GM04504 (cell line): Measurements from ENCODE around the gene ELAVL1.
"Not testable (repeated sequence)": the region's sequence is repeated elsewhere in the genome, so short reads cannot be mapped to it uniquely, and the experiment has no call there.

Source experiments
- DNase-seq: peaks from one replicate; pipeline ENCODE4 v3.0.0-alpha.2; 2012; ENCODE audit warnings: low read depth

ELAVL1 gene

GRCh38 chr19:7933411-7933810, 72.0 kb downstream of the ELAVL1 start:
- no peak for DNase-seq

DNA sequence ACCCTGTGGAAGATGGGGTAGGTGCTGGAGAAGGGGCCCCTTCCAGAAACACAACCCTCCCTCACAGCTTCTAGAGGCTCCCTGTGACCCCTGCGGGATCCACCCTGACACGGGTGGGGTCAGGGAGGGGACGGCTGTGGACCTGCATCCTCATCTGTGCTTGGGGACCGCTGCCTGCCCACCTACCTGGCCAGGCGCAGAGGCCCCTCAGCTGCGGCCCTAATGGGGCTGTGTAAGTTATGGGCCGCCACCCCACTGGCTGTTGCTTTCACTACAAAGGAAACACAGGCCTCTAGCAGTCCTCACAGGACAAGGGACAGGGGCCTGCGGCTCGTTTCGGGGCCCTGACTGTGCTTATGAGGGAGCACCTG, 72.5 kb downstream of the ELAVL1 start:
- DNase-seq = no peak

DNA sequence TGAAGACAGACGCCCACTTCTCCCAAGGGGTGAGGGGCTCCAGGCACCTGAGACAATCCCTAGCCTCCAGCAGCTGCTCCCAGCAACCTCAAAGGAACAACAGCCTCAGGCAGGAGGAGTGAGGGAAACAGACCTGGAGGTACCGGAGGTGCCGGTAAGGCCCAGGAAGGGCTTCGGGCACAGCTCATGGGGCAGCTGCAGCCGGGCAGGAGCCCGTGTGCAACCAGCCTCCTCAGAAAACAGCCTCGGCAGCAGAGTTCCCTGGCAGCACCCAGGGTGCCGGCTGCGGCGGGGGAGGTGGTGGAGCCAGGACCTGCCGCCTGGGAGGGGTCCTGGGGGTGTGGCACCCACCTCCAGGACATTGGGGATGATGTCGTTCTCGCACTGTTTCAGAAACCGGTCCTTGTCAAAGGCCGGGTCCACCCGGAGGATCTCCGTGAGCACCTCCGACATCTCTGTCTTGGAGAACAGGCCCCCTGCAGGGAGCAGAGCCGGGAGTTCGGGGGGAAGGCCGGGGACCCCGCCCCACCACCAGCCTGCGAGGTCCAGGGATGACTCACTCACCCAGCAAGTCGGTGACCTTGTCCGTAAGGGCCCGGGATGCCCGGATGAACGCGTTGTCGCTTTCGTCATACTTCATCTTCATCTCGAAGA, 73.0 kb downstream of the ELAVL1 start:
- DNase-seq = no peak

DNA sequence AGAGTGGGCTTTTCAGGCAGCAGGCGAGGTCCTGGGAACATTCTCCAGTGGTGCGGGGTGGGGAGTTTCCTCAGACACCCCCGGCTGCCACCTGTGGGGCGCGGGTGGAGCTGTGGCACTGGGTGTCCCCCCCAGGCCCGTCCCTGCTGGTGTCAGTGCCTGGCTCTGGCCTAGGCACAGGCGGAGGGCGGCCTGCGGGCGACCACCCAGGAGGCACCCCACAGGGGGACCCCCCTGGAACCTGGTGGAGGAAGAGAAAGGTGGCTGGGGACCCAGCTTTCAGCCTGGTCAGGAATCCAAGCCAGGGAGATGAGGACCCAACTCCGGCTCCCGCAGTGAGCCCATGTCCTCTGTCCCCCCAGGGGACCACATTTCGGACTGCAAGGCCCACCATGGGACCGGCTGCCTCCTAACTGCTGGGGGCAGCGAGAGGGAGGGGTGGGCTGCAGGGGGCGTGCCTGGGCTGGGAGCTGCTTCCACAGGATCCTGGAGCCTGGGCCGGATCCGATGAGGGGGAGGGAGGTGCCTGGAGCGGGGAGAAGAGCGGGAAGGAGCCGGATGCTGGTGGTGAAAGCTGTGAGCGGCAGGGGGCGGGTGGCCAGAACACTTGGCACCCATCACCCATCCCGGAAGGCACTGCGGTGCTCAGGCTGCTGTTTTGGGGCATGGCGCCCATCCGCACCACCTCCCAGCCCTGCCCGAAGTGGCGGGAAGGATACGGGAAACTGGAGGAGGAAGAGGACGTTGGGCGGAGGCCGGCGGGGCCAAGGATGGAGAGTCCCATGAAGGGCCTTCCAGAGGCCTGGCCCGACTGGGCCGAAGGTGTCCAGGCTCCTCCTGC, 74.0 kb downstream of the ELAVL1 start:
- no peak for DNase-seq

DNA sequence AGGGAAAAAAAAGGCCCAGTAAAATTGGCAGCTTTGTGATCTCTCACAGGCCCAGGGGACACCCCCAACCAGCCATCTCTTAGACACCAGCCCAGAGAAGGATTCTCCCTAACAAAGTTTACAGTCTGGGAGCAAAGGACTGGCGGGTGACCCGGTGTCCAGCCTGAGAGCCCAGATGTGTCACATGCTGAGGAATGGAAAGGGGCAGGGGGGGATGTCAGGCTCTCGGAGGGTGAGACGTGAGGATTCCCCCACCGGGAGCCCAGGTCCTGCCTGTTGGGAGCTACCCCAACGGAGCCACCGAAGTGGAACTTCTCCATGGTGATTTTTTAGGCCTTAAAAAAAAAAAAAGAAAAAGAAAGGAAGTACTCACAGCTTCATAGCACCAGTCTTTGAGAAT, 74.7 kb downstream of the ELAVL1 start:
- DNase-seq = no peak

DNA sequence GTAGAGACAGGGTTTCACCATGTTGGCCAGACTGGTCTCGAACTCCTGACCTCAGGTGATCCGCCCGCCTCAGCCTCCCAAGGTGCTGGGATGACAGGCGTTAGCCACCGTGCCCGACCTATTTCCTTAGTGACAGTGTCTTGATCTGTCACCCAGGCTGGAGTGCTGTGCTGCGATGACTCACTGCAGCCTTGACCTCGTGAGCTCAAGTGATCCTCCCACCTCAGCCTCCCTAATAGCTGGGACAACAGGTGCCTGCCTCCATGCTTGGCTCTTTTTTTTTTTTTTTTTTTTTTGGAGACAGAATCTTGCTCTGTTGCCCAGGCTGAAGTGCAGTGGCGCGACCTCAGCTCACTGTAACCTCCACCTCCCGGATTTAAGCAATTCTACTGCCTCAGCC, 75.4 kb downstream of the ELAVL1 start:
- DNase-seq = not testable (repeated sequence)

- DNase-seq = peak; percentile 75
Observed at GRCh38 chr19:7928741-7929701, 76.4 kb downstream of the ELAVL1 start.

- DNase-seq = no peak
Observed at GRCh38 chr19:7928334-7928706, 77.1 kb downstream of the ELAVL1 start.

DNA sequence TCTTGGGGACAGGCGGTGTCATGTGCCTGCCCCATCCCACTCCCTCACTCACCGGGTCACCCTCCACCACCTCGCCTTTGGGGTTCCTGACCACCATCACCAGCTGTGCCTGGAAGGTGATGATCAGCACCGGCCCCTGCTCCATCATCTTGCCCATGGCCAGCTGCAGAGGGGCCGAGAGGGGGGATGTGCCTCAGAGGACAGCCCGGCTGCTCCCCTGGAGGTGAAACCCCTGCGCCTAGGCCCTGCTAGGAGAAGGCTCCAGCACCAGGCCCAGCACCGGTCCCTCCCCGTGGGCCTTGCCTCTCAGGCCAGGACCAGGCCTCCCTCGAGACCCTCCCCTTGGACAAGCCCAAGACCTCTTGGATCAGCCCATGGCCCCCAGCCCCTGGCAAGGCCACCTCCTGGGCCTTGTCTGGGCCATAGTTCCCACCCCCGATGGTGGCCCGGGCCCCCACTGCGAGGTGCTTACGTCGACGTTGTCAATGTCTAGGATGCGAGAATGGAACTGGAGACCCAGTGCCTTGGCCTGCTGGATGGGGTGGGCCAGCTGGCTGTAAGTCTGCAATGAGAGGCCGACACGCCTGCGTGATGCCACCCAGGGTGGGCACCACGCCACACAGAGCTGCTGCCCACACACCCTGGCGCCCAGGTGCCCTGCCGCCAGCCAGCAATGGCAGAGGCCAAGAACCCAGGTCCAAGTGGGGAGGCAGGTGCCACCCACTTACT, 77.7 kb downstream of the ELAVL1 start:
- DNase-seq = no peak

DNA sequence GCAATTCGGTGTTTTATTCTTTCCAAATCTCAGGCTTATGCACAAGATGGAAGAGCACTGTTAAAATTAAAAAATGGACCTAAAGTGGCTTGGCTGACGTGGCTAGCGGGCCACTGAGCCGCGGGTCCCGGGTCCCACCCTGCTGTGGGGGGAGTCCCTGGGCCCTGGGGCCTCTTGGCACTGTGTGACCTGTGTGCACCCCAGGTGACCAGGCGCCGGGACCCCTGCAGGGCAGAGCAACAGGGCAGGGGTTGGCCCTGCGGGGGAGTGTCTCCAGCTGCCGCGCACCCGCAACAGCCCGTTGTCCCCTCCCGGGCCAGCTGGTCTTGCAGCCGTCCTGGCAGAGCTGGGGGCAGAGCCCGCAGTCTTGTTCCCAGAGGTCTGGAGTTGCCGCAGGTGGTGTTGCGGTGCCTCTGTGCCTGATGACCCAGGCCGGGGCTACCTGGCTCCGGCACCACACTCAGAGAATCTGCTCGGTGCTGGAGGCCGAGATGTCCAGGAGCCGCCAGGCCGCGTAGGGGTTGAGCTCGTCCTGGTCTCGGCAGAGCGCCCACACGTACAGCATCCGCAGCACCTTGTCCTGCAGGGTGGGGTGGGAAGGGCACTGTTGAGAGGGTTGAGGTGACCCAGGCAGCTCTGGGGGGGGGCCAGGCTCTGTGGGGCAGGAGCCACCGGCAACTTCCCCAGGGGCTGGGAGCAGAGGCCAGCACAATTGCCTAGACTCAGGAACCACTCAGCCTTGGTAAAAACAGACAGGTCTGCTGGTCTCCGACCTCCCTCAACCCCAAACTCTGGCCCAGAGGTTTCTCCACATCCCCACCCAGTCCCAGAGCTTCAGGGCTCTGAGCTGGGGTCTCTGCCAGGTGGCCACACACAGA, 78.5 kb downstream of the ELAVL1 start:
- no peak for DNase-seq

DNA sequence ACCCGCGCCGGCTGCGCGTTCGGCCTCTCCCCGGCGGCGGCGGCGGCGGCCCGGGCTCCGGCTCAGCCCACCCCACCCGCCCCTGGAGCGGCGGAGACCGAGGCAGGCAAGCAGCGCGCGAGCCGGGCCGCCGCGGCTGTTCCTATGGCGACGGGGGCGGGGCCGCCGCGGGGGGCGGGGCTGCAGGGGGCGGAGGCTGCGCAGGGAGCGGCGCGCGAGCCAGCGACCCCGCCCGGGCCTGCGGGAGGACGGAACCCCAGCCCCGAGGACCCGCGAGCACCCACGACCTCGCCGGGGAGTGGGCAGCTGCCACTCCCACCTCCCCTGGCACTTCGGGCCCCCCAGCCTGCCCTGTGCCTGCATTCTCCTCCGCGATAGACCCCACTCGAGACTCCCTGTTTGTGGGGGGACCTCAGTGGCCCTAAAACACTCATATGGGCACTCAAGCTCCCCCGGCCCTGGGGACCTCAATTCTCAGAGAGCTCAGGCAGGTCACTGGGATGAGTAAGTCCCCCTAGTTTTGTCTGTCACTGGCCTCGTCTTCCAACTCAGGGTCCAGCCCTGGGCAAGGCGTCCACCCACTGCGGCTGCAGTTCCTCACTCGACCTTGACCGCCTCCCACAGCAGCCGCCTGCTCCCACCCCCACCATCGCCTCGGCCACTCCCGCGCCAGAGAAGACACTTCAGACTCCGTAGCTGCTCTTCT, 79.3 kb downstream of the ELAVL1 start, which contains the start of gene CTXN1:
TSS of gene CTXN1 (minus strand) at position 115 of the 706 bp plus-strand sequence. CDS start 597 bp downstream, outside the sequence.
- no peak for DNase-seq

GRCh38 chr19:7925171-7925851, 80.1 kb downstream of the ELAVL1 start:
- DNase-seq = no peak

GRCh38 chr19:7924651-7925170, 80.7 kb downstream of the ELAVL1 start:
- no peak for DNase-seq

- no peak for DNase-seq
Observed at GRCh38 chr19:7924241-7924640, 81.2 kb downstream of the ELAVL1 start.

DNA sequence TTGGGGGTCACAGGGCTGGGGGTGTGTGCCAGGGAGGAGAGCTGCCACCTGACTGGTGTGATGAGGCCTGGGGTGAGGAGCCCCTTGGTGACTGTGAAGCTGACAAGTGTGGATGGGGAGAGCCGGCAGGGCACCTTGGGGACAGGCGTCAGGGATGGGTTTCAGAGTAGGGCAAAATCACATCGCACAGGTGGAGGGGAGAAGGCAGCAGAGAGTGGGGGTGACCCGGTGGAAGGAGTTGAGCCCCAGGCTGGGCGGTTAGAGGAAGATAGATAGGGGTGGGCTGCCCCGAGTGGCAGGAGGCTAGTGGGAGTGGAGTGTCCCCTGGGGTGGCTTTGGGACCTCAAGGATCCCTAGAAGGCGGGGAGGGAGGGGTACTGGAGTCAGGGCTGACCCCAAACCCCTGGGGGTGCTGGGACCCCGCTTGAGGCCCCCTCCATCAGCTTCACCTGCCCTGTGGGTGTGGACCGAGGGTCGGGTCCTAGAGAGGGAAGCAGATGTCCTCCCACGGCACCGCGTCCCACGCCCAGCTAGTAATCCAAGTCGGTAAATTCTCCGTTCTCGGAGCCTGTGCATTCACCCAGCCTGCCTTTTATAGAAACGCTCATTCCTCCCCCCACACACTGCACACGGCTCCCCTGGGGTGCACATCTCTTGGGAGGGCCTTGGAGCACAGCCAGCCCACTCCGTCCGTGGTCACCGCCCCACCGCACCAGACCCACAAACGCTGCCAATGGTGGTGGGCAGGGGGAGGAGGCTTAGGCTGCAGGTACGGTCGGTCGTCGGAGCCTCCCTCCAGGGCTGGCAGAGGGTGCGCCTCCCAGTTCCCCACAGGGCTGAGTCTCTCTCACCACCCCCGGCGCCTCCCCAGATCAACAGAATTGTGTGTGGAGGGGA, 81.9 kb downstream of the ELAVL1 start:
- no peak for DNase-seq

DNA sequence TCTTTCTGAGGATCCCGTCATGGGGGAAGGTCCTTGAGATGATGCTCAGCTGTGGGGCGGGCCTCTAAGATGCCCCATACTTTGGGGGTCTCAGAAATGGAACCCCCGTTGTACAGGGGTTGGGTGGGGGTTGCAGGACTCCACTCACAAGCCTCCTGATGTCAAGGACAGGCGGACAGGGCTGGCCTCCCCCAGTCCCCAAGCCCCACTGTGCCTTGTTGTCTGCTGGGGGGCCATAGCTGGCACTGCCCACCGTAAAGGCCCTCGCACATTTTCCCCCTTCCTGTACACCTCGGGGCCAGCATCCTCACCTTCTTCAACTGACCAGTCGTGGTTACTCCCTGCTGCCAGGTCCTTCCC, 82.6 kb downstream of the ELAVL1 start:
- no peak for DNase-seq

- no peak for DNase-seq
Observed at GRCh38 chr19:7921967-7922835, 83.2 kb downstream of the ELAVL1 start.
